Keratinocyte (primary cell): ENCODE results near the gene MND1.

ENCODE experiments used
- CTCF ChIP-seq, 3 experiments: IDR thresholded peaks in 1 of 3; conservative IDR thresholded peaks in 1 of 3; optimal IDR thresholded peaks in 1 of 3; 2 replicates in 2 of 3; 3 replicates in 1 of 3; pipeline versions ENCODE3 to v1.5.1; 2011; ENCODE audit warnings: low read length in 3 of 3, mild to moderate bottlenecking in 3 of 3, moderate library complexity in 2 of 3, control low read depth in 1 of 3, inconsistent platforms in 1 of 3; ENCODE audit not compliant: insufficient read depth in 2 of 3; ENCODE audit errors: extremely low read depth in 1 of 3
- EZH2 ChIP-seq: IDR thresholded peaks from one replicate; pipeline ENCODE4 v1.6.1; 2012; ENCODE audit warnings: inconsistent platforms, mild to moderate bottlenecking, low read length, moderate library complexity

- TF ChIP-seq CTCF (optimal IDR thresholded peaks at IDR 0.05 in 1 of 3, IDR thresholded peaks at IDR 0.05 in 1 of 3, conservative IDR thresholded peaks at IDR 0.05 in 1 of 3; ENCODE audit: extremely low read depth in 1 of 3, insufficient read depth in 2 of 3, low read length in 3 of 3) = no peak
- TF ChIP-seq EZH2 = no peak
These were observed 19.6 kb downstream of the MND1 start for GRCh38 chr4:153364061-153364460.
